Activated CD4-positive, alpha-beta T cell treated with anti-CD3 and anti-CD28 coated beads for 24 hours (primary cell): ENCODE data around the gene ATP9A.
"Not testable (repeated sequence)": the region's sequence is repeated elsewhere in the genome, so short reads cannot be mapped to it uniquely, and the experiment has no call there.

Source experiments
- DNase-seq, 2 donors: peaks; one replicate each; pipeline ENCODE4 v3.0.0-alpha.2; 2020; ENCODE audit warnings: low read depth in 2 of 2

The ATP9A gene

GRCh38 chr20:51574248-51575033, 193.7 kb downstream of the ATP9A start:
- DNase-seq = peak; percentile 14 to 26

GRCh38 chr20:51573576-51574243, 194.5 kb downstream of the ATP9A start:
- no peak for DNase-seq

GRCh38 chr20:51571460-51571794, 196.8 kb downstream of the ATP9A start:
- no peak for DNase-seq

- no peak for DNase-seq
These were observed 197.3 kb downstream of the ATP9A start for GRCh38 chr20:51570739-51571459.

- DNase-seq = no peak
These were observed 198.1 kb downstream of the ATP9A start for GRCh38 chr20:51569815-51570738.

- DNase-seq = not testable (repeated sequence)
These were observed 199.7 kb downstream of the ATP9A start for GRCh38 chr20:51568533-51568932.

GRCh38 chr20:51567622-51568021, 200.6 kb downstream of the ATP9A start:
- DNase-seq = no peak

GRCh38 chr20:51566594-51566993, 201.6 kb downstream of the ATP9A start:
- no peak for DNase-seq

- no peak for DNase-seq
These were observed 202.7 kb downstream of the ATP9A start for GRCh38 chr20:51565298-51566144.

GRCh38 chr20:51563486-51564332, 204.5 kb downstream of the ATP9A start:
- DNase-seq = no peak

GRCh38 chr20:51563174-51563485, 205.1 kb downstream of the ATP9A start:
- DNase-seq = no peak

- DNase-seq = peak in 1 of 2 donors; percentile 2
These were observed 205.6 kb downstream of the ATP9A start for GRCh38 chr20:51562332-51563173.

- DNase-seq = no peak
These were observed 206.2 kb downstream of the ATP9A start for GRCh38 chr20:51562027-51562331.

- DNase-seq = no peak
These were observed 207.5 kb downstream of the ATP9A start for GRCh38 chr20:51560550-51561307.

- no peak for DNase-seq
These were observed 208.1 kb downstream of the ATP9A start for GRCh38 chr20:51560042-51560441.

- DNase-seq = no peak
These were observed 213.5 kb downstream of the ATP9A start for GRCh38 chr20:51554538-51555165.

GRCh38 chr20:51553897-51554486, 214.2 kb downstream of the ATP9A start:
- no peak for DNase-seq

- no peak for DNase-seq
These were observed 217.0 kb downstream of the ATP9A start for GRCh38 chr20:51551186-51551585.
